HTERT RPE-1 (cell line): ENCODE results near the gene NHLRC2.

ENCODE experiments used
- in situ Hi-C: fragments of 300-500 bp; cut with MboI; formaldehyde crosslinking; loops from 4 replicates; pipeline ENCODE4 v1.14.3; 2020; ENCODE audit warnings: low sequenced_read_pairs

Gene NHLRC2

GRCh38 chr10:113907166-113907565 lies 52.7 kb downstream of the NHLRC2 start:
- in situ Hi-C loops, result no loop called here

DNA sequence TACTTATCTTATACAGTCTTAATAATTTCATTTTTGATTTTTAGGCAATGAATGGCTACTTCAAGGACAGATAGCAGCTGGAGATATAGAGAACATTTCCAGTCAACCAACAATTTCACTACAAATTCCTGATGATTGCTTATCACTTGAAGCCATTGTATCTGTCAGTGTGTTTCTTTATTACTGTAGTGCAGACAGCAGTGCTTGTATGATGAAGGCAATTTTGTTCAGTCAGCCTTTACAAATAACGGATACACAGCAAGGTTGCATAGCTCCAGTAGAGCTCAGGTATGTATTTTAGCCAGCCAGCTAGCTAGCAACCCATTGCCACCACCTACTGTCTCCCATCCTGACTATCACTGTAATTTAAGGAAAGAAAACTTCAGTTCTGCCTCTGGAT lies 53.8 kb downstream of the NHLRC2 start:
- in situ Hi-C loops, result no loop called here

DNA sequence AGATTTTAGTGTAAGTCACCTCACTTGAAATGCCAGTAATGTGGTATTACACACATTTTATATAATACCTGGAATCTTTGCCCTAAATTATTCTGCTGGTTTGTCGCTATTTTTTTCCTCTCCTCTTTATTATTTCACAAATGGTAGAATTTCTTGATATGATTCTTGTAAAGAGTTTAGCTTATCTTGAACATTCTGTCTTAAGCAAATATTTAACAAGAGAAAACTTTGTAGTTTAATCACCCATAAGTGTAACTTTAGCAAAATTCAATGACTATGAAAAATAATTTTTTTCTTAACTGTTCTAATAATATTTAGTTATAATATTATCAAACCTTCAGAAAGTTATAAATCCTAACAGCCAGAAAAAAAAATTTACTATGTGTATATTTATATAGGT lies 56.7 kb downstream of the NHLRC2 start:
- in situ Hi-C loops, result no loop called here

DNA sequence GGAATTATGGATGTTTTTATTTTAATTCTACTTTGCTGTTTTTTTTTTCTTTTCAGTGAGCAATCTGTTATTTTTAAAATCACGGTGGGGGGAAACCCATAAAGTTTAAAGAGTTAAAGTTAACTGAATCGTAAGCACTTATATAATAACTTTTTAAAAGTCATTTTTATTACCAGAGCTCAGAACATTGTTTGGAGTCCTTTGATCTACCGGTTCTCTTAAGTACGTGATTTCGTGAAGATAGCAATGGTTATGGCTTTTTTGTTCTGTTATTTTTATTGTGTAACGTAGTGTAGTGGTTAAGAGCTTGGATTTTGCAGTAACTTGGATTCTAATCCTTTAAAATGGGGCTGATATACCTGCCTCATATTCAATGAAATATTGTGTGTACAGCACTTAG lies 57.4 kb downstream of the NHLRC2 start:
- in situ Hi-C loops, result no loop called here

DNA sequence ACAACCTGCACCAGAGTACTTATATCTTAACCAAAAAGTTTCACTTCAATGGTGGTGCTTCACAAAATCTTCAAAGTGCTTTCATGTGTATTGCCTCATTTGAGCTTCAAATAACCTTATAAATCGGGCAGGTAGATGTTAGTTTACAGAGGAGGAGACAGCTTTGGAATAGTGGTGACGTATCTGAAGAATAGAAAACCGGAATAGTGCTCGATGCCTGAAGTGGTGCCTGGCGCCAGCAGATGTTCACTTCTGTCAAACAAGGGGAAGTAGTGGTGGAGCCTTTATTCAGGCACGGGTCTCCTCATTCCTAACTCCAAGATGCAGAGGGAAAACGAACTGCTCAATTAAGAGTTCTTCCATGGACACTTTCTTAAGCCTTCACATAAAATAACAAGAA lies 58.1 kb downstream of the NHLRC2 start:
- in situ Hi-C loops, result no loop called here

GRCh38 chr10:113914956-113915355 lies 60.5 kb downstream of the NHLRC2 start:
- in situ Hi-C loops, result no loop called here

GRCh38 chr10:113915540-113915939 lies 61.1 kb downstream of the NHLRC2 start:
- in situ Hi-C loops, result no loop called here

- in situ Hi-C loops, result no loop called here
These were observed 61.6 kb downstream of the NHLRC2 start for GRCh38 chr10:113916053-113916452.

DNA sequence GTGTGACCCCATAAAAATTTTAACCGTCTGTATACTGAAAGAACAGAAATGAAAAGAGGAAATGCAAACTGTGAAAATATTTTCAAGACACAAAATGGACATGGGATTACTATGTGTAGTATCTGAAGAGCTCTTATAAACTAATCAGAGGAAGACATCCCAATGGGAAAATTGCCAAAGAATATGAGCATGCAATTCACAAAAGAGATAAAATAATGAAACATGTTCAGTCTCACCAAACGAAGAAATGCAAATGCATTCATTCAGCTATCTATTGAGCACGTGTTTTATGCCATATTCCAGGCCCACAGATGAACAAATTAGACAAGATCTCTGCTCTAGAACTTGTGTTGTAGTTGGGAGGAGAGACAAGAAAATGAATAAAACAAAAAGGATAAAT lies 63.2 kb downstream of the NHLRC2 start:
- in situ Hi-C loops, result no loop called here

GRCh38 chr10:113920114-113920513 lies 65.7 kb downstream of the NHLRC2 start:
- in situ Hi-C loops, result no loop called here

DNA sequence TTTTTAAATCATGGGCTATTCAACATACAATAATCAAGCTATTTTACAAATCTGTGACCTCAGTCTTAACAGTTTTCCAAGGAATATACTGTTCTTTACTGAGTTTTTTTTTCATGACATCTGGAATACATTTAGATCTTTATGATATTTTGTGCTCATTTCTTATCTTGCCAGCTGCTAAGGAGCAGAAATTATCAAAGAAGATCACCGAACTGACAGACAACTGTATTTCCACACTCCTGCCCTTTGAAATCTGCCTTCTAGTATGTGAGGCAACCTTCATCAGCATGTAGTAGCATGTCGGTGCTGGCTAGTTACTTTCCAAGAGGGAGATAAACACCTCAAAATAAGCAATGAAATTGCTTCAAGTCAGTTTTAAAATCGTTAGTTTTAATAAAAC lies 66.4 kb downstream of the NHLRC2 start:
- in situ Hi-C loops, result no loop called here

DNA sequence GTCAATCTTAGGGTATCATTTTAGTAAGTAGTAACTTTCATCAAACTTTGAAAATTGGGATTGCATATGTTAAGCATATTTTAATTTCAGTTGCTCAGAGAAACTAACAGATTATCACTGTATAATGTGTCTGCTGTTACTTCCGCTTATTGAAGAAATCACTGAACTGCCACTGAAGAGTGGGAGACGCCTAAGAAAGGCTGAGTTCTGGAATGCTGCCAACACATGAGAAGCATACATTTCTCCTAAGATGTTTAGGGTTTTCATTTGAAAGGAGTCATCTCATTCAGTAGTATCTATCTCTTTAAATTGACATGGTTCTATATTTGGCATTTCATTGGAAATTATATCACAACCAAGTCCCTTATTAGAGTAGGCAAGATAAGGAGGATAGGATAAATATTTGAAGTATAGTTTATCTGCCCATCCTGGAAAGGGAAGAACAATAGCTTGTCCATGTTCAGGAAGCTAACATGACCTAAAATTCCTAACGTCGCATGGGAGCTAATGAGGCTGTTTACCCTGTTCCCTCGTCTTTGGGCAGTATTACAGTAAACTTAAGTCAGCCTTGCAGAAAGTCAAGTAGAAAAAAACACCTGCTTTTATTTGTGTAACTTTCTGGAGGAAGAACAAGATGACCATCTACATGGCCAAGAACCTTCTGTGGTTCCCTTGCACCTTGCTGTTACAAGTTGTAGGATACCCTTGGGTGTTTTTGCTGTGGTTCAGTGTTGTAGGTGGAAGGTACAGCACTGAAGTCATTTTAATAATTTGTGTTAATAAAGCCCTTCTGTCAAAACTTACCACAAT lies 67.3 kb downstream of the NHLRC2 start:
- in situ Hi-C loops, result no loop called here

DNA sequence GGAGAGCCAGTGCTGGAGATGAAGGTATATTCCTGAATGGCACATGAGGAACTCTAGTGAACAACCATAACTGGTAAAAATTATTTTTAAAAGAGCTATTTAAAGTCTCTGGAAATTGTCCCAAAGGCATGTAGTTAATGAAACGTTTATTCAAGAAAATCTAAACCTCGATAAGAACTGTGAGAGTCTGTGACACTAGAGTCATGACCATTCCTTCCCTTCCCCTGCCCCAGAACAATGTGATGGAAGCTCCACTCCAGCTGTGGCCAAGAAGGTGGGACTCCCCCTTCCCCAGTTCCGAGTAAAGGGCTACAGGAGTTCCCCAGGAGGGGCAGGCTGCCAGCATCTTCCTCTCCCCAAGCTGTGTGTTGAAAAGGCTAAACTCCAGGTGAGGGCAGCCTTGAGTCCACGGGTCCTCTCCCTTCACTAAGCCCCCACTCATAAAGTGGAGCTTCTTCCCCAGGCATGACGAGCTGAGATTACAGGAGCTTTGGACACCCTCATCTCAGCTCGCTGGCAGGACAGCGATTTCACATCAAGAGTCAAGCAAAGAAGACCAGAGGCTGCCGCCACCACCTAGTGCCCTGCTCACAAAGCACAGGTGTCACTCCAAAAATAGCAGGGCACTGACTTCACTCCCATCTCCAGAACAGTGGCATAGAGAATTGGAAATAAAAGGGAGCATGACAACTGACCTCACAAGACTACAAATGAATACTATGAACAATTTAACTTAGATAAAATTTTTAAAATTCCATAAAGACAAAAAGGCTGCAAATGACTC lies 68.5 kb downstream of the NHLRC2 start:
- in situ Hi-C loops, result no loop called here

DNA sequence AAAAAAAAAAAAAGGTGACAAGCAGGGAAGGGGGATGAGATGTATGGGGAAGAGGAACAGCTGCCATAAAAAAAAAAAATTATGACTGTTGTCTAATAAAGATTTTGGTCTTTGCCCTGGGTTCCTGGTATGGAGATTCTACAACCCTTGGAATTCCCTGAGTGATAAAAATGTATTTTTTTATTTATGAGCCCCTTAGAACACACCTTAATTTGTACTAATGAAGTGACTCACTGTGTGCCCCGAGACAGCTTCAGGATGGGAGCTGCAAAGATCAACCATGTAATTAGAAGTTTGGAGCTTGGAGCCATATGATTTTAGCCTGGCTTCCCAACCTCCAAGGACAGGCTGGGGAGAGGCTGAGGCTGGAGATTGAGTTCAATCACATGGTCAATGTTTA lies 69.7 kb downstream of the NHLRC2 start:
- in situ Hi-C loops, result no loop called here

- in situ Hi-C loops, result no loop called here
These were observed 70.2 kb downstream of the NHLRC2 start for GRCh38 chr10:113924664-113925063.

GRCh38 chr10:113927440-113927839 lies 73.0 kb downstream of the NHLRC2 start:
- in situ Hi-C loops, result no loop called here

DNA sequence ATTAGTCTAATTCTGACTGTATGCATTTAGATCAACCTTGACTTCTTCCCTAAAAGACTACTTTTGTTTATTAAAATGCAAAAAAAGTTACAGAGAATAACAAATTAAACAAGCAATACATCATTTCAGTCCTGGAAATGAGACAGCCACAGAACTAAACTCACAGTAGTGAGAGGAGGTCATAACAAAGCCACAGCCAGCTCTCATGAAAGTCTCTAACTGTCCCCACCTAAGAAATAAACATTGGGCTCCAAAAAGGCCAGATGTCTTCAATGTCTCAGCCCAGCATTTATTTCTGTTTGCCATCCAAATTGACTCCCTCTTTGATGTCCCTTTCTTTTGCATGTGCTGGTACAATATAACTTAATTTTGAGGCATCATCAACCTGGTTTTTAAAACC lies 74.4 kb downstream of the NHLRC2 start:
- in situ Hi-C loops, result no loop called here

DNA sequence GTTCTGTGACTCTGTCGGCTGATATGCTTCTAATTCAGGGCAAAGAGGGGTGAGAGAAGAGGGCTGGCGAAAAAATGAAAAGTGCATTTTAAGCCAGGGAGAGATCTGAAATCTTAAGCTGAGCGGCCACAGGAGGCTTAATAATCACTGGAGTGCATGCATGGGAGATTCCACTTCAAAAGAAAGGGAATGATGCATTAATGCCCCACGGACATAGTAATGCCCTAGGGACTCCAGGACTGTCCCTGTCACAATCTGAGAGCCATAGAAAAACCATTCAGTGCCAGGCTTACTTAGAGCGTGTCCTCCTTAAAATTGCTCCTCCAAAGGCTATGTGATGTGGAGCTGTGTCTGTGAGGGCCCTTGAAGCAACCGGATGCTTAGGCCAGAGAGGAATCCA lies 75.1 kb downstream of the NHLRC2 start:
- in situ Hi-C loops, result no loop called here

- in situ Hi-C loops, result no loop called here
These were observed 76.1 kb downstream of the NHLRC2 start for GRCh38 chr10:113930482-113931057.

DNA sequence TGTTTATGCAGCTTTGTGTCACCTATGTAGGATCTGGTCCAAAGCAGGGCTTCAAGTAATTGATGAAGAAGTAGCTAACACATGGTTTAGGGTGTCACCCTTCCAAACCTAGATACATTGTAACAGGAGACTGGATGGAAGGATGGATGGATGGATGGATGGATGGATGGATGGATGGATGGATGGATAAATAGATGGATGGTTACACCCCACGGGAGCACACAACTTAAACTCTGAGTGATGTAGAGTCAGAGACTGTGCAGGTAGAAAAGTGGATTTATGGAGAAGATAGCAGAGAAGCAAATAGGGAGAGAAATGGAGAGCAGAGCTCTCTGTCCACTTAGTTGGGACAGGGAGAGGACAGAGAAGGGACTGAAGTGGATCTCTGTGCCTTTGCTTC lies 78.4 kb downstream of the NHLRC2 start:
- in situ Hi-C loops, result no loop called here

DNA sequence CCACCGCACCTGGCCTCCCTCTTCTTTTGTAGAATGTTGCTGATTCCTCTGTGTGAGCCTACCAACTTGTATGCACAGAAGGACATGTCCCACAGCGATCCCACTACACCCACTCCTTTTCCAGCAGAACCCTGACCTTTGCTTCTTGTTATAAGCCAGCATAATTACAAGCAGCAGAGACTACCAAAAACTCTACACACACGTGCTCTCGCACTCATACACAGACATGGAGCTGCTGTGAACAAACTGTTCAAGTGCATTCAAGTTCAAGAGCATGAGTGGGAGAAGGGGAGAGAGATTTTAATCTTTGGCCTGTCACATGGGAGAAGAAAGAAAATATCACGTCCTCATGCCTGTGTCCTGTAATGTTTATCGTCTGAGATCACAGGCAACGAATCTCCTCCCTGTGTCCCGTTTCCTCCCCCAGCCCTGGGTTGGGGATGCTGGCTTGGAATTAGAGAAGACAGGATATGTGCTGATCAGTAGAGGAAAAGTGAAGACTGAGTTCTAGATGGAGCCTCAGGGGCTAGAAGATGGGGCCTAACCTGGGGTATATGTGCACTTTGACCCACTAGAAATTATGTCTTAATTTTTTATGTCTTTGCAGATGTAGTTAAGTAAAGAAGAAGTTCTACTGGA lies 79.6 kb downstream of the NHLRC2 start:
- in situ Hi-C loops, result no loop called here

DNA sequence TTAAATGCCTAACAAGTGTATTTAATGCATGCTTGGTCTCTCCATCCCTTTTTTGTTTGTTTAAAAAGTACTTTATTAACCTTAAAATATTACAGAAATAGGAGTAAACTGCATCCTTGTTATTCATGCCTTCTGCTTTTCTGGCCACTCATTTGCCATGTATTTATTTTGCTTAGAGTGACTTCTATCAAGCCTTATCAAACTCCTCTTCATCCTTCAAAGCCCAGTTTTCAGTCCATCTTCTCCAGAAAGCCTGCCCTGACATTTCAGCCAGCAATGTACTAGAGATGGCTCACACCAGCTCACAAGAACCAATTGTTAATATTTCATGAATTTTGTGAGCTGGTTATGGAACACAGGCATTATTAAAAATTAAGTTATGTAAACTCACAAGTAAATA lies 82.8 kb downstream of the NHLRC2 start:
- in situ Hi-C loops, result no loop called here
